HG03575 (cell line): ENCODE data around the gene AMDHD1.
A peak's percentile ranks its signal among the peaks of the same experiment; 100 is the strongest.

ENCODE experiments used
- ATAC-seq: cut with Tn5 transposase; IDR thresholded peaks from one replicate; pipeline ENCODE4 v1.9.1; 2021; ENCODE audit not compliant: unreplicated experiment, insufficient number of reproducible peaks, low FRiP score; ENCODE audit errors: extremely low read depth

Gene AMDHD1

GRCh38 chr12:95989504-95990123 lies 46.5 kb downstream of the AMDHD1 start:
- no peak for ATAC-seq

- no peak for ATAC-seq
Measured at GRCh38 chr12:95990136-95990535, 47.0 kb downstream of the AMDHD1 start.

- ATAC-seq = no peak
Measured at GRCh38 chr12:95993907-95994306, 50.8 kb downstream of the AMDHD1 start.

- ATAC-seq = no peak
Measured at GRCh38 chr12:95994476-95994875, 51.3 kb downstream of the AMDHD1 start.

GRCh38 chr12:95995238-95996031 lies 52.3 kb downstream of the AMDHD1 start:
- ATAC-seq = no peak

GRCh38 chr12:95996034-95996658 lies 53.0 kb downstream of the AMDHD1 start, which contains the start of gene HAL:
TSS of gene HAL (minus strand) at chr12:95996344. CDS start at chr12:95995910, 434 bp downstream.
- no peak for ATAC-seq

- no peak for ATAC-seq
Measured at GRCh38 chr12:95997276-95997675, 54.1 kb downstream of the AMDHD1 start.

GRCh38 chr12:95997911-95998510 lies 54.9 kb downstream of the AMDHD1 start:
- no peak for ATAC-seq

- peak; percentile 88 for ATAC-seq
Measured at GRCh38 chr12:95998611-95999286, 55.6 kb downstream of the AMDHD1 start.

GRCh38 chr12:95999484-95999883 lies 56.4 kb downstream of the AMDHD1 start:
- ATAC-seq = no peak

- ATAC-seq = no peak
Measured at GRCh38 chr12:96000858-96001257, 57.7 kb downstream of the AMDHD1 start.

GRCh38 chr12:96006727-96007126 lies 63.6 kb downstream of the AMDHD1 start:
- ATAC-seq = no peak

- ATAC-seq = no peak
Measured at GRCh38 chr12:96007729-96008128, 64.6 kb downstream of the AMDHD1 start.

GRCh38 chr12:96014943-96015599 lies 71.9 kb downstream of the AMDHD1 start:
- ATAC-seq = no peak

GRCh38 chr12:96015672-96016071 lies 72.5 kb downstream of the AMDHD1 start:
- ATAC-seq = no peak
